GM19395 (cell line): ENCODE data around the gene XPO4.
"Not testable (repeated sequence)": the region's sequence is repeated elsewhere in the genome, so short reads cannot be mapped to it uniquely, and the experiment has no call there.

Experiments
- ATAC-seq: cut with Tn5 transposase; IDR thresholded peaks from one replicate; pipeline ENCODE4 v1.9.1; 2021; ENCODE audit warnings: mild to moderate bottlenecking, moderate library complexity; ENCODE audit not compliant: unreplicated experiment

The XPO4 gene

GRCh38 chr13:20891768-20892167 lies 10.8 kb downstream of the XPO4 start:
- ATAC-seq, result no peak

GRCh38 chr13:20891034-20891433 lies 11.5 kb downstream of the XPO4 start:
- ATAC-seq, result no peak

- not testable (repeated sequence) for ATAC-seq
Measured at GRCh38 chr13:20890540-20890939, 12.0 kb downstream of the XPO4 start.

- ATAC-seq, result no peak
Measured at GRCh38 chr13:20882206-20882605, 20.3 kb downstream of the XPO4 start.

GRCh38 chr13:20877902-20878301 lies 24.6 kb downstream of the XPO4 start:
- ATAC-seq, result no peak

GRCh38 chr13:20876802-20877201 lies 25.7 kb downstream of the XPO4 start:
- not testable (repeated sequence) for ATAC-seq

- ATAC-seq, result not testable (repeated sequence)
Measured at GRCh38 chr13:20874439-20874838, 28.1 kb downstream of the XPO4 start.

- ATAC-seq, result no peak
Measured at GRCh38 chr13:20873348-20873747, 29.2 kb downstream of the XPO4 start.

- no peak for ATAC-seq
Measured at GRCh38 chr13:20870829-20871228, 31.7 kb downstream of the XPO4 start.

GRCh38 chr13:20869540-20869939 lies 33.0 kb downstream of the XPO4 start:
- ATAC-seq, result no peak

GRCh38 chr13:20867408-20867807 lies 35.1 kb downstream of the XPO4 start:
- ATAC-seq, result no peak

- ATAC-seq, result not testable (repeated sequence)
Measured at GRCh38 chr13:20861666-20862065, 40.9 kb downstream of the XPO4 start.

- no peak for ATAC-seq
Measured at GRCh38 chr13:20860844-20861243, 41.7 kb downstream of the XPO4 start.

GRCh38 chr13:20856650-20857049 lies 45.9 kb downstream of the XPO4 start:
- ATAC-seq, result no peak

GRCh38 chr13:20851844-20852402 lies 50.6 kb downstream of the XPO4 start:
- no peak for ATAC-seq

- ATAC-seq, result no peak
Measured at GRCh38 chr13:20848944-20849343, 53.6 kb downstream of the XPO4 start.

- no peak for ATAC-seq
Measured at GRCh38 chr13:20848203-20848602, 54.3 kb downstream of the XPO4 start.

GRCh38 chr13:20847296-20847695 lies 55.2 kb downstream of the XPO4 start:
- no peak for ATAC-seq

GRCh38 chr13:20843166-20843565 lies 59.4 kb downstream of the XPO4 start:
- no peak for ATAC-seq

GRCh38 chr13:20840568-20840967 lies 62.0 kb downstream of the XPO4 start:
- no peak for ATAC-seq

- no peak for ATAC-seq
Measured at GRCh38 chr13:20833900-20834679, 68.5 kb downstream of the XPO4 start.

- ATAC-seq, result no peak
Measured at GRCh38 chr13:20832861-20833260, 69.7 kb downstream of the XPO4 start.

GRCh38 chr13:20831933-20832332 lies 70.6 kb downstream of the XPO4 start:
- no peak for ATAC-seq
